GM18909 (cell line): Measurements from ENCODE around the gene PDCD7.
"Not testable (repeated sequence)": the region's sequence is repeated elsewhere in the genome, so short reads cannot be mapped to it uniquely, and the experiment has no call there.

Source experiments
- ATAC-seq: cut with Tn5 transposase; IDR thresholded peaks from one replicate; pipeline ENCODE4 v1.9.1; 2021; ENCODE audit warnings: mild to moderate bottlenecking; ENCODE audit not compliant: unreplicated experiment, poor library complexity

The PDCD7 gene

DNA sequence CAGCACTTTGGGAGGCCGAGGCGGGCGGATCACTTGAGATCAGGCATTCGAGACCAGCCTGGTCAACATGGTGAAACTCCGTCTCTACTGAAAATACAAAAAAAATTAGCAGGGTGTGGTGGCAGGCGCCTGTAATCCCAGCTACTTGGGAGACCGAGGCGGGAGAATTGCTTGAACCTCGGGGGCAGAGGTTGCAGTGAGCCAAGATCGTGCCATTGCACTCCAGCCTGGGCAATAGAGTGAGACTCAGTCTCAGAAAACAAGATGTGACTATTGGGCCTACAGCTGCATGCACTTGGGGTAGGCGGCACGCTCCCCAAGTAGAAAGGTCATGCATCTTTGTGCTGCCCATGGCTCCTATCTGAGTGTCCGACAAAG, 39.8 kb downstream of the PDCD7 start:
- ATAC-seq = not testable (repeated sequence)

DNA sequence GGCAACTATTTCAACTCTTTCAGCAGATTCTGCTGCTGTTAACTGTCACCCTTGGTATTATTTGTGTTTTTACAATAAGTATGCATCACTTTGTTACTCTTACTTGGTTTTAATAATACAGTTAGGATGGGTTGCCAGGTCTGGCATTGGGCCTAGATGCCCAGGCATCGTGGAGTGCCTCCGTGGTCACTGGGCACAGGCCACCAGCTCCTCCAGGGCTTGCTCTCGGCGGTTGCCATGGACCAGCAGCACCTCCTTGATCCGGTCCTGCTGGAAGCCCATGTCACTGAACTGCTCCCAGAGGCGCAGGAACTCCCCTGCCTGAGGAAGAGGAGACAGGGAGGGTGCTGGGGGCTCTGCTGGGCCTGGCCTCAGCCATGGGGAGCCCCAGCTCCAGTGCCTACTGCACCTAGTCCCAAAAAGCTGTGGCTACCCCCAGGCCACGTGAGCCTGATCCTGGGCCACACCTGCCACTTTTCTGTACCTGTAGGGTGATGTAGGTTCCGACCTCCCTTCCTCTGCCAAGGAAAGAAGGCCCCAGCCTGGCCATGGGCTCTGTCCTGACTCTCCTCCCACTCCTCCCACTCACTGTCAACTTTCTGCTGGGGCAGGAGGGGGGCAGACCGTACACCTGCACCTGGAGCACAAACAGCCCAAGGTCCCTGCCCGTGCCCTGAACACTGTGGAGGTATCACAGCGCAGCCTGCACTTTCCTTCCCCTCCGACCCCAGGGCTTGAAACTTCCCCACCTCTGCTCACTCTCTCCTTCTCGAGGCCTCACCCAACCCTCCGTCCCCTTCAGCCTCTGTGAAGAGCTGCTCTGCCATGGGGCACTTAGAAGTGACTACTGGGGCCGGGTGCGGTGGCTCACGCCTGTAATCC, 40.5 kb downstream of the PDCD7 start:
- ATAC-seq = no peak

DNA sequence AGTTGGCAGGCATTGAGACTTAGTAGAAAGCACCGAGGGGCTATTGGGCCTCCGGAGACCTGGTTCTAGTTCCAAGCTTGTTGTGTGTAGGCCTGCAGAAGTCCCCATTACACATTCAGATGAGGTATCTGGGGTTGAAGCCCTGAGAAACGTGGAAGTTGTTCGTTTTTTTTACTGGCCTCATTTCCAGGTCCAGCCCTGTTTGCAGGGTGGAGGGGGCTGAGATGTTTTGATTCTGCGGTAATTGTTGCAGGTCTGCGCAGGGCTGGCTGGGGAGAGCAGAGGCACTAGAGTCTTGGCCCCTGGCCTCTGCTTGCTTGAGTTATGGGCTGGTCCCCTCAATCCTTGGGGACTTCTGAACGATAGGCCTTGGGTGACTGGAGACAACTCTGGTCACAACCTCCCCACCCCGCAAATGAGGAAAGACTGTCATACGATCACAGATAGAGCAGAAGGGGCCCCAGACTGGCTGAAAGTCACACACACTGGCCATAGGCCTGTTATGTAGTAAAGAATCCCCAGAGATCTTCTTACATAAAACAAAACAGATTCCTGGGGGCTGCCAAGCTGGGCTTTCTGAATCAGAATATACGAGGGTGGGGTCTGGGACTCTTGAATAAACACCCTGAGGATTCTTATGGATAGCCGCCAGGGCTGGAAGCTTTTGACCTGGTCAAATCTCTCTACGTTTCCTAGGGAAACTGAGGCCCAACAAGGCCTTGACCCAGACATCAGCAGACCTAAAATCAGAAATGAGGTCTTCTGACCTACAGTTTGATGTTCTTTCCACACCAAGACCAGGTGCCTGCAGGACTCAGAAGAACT, 41.5 kb downstream of the PDCD7 start:
- ATAC-seq = no peak

DNA sequence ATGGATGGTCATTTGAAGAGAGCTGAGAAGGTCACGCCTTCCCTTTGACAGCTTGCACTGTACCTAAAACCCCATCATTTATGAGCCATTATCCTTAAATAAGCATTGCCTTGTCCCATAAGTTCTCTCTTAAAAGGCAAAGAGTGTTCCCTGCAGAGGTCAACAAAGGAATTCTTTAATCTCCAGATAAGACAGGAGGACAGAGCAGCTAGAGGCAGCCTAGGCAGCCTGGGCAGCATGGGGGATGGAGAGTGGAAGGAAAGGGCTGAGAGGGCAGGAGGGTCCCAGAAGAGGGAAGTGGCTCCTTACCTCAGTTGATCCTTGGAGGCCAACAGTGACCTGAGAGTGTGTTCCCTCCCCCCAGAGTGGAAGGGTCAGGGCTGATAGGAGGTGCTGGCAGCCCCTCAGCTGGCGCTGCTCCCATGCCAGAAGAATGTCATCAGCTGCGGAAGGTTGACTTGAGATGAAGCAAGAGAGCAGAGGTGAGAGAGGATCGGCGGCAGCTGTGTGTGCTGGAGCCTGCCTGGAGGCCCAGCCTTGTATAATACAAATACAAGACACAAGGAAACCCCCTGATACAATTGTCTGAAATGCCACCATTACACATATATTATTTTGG, 44.3 kb downstream of the PDCD7 start:
- ATAC-seq = no peak

DNA sequence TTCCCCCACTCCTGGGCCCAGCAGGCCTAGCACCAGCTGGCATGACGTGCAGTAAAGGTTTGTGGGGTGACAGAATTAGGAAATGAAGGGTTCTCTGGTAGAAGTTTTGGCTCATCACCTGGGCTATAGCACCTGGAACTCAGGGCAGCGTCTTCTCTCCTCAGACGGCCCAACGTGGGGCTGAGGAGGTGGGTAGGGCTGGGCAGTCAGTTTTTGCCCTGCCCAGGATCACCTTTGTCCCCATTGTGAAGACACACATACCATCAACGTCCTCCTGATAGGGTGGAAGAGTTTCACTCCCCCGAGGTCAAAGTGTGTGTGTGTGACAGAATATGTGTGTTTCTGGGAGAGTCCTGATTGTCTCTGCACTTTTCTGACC, 45.0 kb downstream of the PDCD7 start:
- ATAC-seq = no peak

DNA sequence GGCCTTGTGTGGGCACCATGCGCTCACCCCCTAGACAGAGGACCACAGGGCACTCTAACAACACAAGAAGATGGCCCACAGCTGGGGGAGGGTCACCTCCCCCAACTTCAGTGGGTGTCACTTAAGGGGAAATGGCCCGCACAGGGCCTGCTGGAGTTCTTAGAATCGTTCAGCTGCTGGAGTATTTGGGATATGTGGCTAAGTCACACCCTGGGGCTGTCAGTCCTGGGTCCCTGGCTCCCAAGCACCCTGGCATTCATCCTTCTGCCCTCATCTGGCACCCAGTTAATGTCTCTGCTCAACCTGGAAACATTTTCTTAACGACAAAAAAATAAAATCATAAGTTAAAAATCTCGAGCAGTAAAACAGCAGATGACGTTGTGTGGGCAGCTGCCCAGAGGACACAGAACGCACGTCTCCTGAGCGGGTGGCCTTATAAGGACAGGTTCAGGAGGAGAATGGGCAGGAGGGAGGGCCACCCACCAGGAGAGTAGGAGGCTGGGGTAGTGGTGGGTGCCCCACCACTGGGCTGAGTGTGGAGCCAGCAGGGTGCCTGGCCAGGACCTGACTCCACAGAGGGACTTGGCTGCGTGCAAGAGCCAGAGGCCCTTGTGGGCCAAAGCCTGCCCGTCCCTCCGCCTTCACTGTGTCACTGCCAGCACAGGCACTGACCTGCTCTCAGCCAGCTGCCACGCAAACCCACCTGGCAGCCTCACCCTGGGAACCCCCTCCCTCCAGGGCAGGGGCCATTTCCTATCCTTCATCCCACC, 45.5 kb downstream of the PDCD7 start:
- no peak for ATAC-seq

DNA sequence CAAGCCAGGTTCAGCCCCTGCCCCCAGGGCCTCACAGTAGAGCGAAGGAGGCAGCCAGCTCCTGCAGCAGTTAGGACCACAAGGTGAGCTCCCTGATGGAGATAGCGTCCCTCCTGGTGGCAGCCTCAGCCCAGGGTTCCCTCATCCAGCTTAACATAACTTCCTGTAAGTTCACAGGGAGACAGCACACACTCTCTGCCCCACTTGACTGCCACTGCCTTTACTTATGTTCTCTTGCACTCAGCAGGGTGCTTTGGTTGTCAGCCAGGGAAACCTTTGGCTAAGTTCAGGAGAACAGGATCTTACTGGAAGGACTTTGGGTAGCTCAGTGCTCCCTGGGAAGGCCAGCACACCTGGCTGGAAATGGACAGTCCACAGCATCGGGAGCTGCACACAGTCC, 46.2 kb downstream of the PDCD7 start:
- ATAC-seq = no peak

DNA sequence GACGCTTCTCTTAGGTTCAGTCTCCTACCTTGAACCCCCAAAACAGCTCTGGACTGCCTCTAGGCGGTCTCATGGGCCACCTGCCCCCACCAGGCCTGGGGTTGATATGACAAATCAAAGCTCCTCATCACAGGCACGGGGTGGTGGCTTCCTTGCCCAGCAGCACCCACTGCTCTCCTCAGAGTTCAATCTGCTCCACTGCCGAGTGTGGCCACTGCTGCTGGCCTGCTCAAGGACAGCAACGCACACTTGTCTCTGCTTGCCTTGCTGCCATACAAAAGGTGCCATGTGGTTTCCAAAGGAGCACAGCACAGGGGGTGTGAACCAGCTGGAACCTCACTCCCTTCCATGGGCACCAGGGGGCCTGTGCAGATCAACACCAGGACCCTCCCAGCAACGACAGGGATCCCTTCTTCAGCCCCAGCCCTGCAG, 46.9 kb downstream of the PDCD7 start:
- ATAC-seq = no peak

DNA sequence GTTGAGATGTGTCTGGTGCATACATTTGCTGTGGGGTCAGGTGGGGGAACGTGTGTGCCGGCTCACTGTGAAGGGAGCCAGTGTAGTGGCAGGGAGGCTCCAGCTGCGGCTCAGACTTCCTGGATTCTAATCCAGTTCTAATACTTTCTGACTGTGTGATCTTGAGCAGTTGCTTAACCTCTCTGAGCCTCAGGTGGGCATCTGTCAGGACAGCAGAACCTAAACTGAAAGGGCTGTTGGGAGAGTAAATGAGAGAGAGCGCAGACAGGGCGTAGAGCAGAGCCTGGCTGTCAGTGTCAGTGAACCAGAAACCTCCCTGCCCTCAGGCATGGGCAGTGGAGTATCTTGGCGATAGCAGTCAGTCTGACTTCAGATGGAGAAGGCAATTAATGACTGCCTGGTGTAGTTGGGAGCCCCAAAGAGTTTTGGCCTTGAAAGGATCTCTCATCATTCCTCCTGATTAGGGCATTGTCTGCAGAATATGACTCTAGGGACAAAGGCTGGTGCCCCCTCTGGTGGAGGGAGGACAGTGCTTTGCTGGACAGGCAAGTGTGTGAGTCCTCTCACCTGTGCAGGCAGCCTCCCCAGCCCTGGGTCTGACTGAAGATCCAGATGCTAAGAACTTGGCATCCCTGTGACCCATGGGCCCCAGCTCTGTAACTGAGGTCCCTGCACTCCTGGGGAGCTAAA, 47.5 kb downstream of the PDCD7 start:
- no peak for ATAC-seq

DNA sequence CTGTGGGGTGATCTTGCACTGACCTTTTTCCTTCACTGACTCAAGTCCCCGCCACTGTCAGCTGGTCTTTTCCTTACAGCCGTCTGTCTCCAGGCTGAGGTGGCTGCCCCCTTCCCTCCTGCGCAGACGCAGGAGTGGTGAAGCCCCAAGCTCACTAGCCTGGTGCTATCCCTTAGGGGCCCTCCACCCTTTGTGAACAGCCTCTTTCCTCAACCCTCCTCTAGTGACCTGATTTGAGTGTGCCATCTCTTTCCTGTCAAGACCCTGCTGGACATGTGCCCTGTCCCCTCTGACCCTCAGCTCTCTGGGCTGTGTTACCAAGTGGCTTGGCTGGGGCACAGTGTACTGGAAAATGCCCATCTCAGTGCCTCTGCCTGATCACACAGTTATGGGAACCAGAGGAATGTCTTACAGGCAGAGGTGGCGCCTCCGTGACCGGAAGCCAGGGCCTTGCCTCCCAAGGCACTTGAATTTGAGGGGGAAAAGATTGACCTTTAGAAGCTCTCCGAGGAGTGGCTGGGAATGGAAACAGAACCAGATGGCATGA, 48.3 kb downstream of the PDCD7 start:
- no peak for ATAC-seq

DNA sequence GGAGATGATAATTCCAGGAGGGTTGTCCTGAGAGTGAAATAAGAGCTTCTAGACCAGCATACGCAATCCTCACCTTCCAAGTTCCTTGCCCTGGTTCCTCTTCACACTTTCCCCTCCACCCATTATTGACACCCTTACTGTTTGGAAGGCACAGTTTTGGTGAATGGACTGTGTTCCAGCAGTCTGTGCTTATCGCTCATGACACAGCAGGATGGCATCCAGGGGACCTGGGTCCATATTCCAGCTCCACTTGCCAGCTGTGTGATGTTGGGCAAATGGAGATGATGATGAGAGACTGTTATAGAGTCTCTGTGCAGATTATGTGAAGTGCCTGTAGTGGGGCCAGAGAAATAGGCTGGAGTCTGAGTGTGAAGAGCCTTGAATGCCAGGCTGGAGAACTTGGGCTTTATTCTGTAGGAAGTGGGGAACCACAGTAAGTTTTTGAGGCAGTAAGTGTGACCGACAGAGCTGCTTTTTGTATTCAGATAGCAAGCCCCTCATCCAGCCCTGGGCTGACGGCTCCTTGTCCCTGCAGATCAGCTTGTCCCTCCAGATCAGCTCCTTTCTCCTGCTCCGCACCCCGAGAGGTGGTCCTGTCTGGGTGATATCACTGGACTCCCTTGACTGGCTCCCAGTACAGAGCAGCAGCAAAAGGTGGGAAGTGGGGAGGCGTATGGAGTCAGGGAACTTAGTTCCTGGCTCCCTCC, 49.0 kb downstream of the PDCD7 start:
- no peak for ATAC-seq

DNA sequence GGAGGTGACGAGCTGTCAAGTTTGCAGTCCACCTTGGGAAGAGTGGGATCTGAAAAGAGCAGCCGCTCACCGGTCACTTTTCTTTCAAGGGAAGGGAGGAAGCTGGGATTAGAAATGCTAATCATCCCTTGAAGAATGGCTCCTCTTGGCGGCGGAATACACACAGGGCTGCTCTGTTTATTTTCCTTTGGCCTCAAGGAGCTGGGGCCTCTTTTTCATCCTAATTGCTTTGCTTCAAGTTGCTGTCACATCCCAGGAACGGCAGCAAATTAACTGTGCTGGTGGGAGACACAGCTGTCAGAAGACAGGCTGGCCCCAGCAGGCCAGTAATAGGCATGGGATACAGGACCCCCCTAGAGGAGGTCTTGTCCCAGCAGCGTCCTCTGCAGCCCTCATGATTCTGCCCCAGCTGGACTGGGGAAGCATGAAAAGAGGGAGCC, 50.3 kb downstream of the PDCD7 start:
- ATAC-seq = no peak

DNA sequence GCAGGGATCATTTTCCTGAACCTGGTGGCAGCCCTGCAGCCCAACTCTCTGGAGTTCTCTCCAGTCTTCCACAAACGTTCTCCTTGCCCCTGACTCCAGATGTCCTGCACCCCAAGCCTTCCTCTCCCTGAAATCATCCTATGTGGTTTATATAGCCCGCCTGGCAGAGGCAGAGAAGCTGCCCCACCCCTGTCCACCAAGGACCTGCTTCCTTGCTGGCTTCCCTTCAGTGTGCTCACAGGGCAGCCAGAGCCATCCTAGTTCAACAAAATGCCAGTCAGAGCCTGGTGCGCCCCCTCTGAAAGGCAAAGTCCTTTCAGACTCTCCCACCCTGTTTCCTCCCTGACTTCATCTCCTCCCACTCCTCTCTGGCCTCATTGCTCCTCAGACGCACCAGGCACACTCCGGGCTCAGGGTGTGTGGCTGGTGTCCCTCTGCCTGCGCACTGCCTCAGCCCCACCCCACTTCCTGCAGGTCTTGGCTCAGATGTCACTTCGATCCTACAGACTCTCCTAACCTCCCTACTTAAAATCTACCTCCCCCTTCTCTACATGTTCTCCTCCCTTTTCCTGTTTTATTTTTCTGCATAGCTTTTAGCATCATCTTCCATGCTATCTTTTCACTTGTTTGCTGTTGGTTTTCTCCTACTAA, 51.2 kb downstream of the PDCD7 start:
- ATAC-seq = no peak

DNA sequence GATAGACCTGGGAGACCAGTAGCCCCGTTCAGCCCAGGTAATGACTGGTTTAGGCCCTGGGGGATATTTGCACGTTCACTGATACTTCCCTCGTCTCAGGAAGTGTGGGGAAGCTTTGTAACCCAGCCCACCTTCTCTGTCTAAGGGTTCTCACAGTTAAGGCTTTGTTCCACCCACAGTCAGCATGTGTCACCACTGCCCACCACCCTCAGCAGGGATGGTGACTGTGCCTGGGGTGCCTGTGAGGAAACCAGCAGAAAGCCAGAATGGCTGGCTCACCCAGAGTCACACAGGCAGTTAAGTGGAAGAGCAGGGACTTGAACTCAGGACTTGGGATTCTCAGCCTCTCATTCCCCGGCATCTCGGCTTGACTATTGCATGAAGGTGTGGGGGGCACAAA, 51.9 kb downstream of the PDCD7 start:
- ATAC-seq = no peak

DNA sequence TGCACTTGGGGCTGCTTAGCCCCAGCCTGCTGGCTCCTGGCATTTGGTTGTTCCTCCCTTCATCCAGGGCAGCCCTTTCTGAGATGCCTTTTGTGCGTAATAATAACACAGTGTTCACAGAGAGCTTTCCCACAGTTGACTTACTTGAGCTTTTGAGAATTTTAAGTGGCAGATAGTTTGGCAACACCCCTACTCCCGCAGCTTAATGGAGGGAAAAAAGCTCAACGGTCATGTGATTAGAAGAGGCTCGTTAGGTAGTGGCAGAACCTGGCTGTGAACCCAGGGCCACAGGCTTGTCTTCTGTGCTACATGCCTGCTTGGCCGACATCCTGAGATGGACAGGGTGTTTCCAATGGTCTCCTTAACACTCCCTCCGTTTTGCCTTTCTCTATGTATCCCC, 52.3 kb downstream of the PDCD7 start:
- ATAC-seq = no peak

DNA sequence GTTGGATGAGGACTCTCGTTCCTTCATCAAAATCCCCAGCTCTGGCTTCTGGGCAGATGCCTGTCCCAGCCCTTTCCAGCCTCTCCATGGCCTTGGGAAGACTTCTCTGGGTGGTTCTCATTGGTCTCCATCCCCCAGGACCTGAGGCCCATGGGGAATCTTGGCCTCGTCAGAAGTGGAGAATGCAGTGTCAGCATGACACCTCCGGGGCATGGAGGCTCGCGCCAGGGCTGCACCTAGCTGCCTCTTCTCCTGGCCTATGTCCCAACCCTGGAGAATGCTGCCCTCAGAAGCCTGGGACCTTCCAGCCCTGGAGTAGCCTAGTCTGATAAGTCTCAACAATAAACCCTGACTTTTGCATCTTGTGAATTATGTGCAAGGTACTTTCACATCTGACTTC, 54.0 kb downstream of the PDCD7 start:
- no peak for ATAC-seq

DNA sequence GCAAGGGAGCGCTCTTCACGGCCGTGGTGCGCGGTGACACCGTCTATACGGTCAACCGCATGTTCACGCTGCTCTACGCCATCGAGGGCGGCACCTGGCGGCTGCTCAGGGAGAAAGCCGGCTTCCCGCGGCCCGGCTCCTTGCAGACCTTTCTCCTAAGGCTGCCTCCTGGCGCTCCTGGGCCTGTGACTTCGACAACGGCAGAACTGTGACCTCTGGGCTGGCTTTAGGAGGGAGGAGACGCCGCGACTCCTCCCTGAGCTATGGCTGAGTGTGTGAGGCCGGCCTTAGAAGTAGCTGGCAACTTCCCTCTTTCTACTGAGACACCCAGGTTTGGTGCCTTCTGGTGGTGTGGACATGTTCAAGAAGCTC, 55.6 kb downstream of the PDCD7 start:
- ATAC-seq = no peak

DNA sequence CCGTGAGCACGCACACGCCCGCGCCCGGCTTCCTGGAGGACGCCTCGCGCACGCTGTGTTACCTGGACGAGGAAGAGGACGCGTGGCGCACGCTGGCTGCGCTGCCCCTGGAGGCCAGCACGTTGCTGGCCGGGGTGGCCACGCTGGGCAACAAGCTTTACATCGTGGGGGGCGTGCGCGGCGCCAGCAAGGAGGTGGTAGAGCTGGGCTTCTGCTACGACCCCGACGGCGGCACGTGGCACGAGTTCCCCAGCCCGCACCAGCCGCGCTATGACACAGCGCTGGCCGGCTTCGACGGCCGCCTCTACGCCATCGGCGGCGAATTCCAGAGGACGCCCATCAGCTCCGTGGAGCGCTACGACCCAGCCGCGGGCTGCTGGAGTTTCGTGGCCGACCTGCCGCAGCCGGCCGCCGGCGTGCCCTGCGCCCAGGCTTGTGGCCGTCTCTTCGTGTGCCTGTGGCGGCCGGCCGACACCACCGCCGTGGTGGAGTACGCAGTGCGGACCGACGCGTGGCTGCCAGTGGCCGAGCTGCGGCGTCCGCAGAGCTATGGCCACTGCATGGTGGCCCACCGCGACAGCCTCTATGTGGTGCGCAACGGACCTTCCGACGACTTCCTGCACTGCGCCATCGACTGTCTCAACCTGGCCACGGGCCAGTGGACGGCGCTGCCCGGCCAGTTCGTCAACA, 56.2 kb downstream of the PDCD7 start:
- no peak for ATAC-seq
